C1 segment of cervical spinal cord (tissue), 14 donors: Measurements from ENCODE around the gene ANKK1.

Source experiments
- DNase-seq, 14 donors: peaks; one replicate each; lab custom pipeline; 2025; lab: John Stamatoyannopoulos, UW

ANKK1 gene

GRCh38 chr11:113408206-113408605 is 20.6 kb downstream of the ANKK1 start:
- no peak for DNase-seq

- no peak for DNase-seq
These were observed 21.3 kb downstream of the ANKK1 start for GRCh38 chr11:113408887-113409286.

GRCh38 chr11:113409526-113409925 is 21.9 kb downstream of the ANKK1 start:
- no peak for DNase-seq

- DNase-seq: no peak
These were observed 23.0 kb downstream of the ANKK1 start for GRCh38 chr11:113410414-113411135.

- DNase-seq: no peak
These were observed 24.0 kb downstream of the ANKK1 start for GRCh38 chr11:113411536-113411935.

GRCh38 chr11:113412675-113413074 is 25.1 kb downstream of the ANKK1 start:
- no peak for DNase-seq

GRCh38 chr11:113415343-113415742 is 27.8 kb downstream of the ANKK1 start:
- no peak for DNase-seq

- no peak for DNase-seq
These were observed 29.8 kb downstream of the ANKK1 start for GRCh38 chr11:113417428-113417827.

- no peak for DNase-seq
These were observed 31.9 kb downstream of the ANKK1 start for GRCh38 chr11:113419454-113420003.

- DNase-seq: no peak
These were observed 33.2 kb downstream of the ANKK1 start for GRCh38 chr11:113420808-113421207.

GRCh38 chr11:113426686-113427085 is 39.1 kb downstream of the ANKK1 start:
- no peak for DNase-seq

GRCh38 chr11:113431746-113432145 is 44.2 kb downstream of the ANKK1 start:
- DNase-seq: no peak

GRCh38 chr11:113435190-113435968 is 47.8 kb downstream of the ANKK1 start:
- no peak for DNase-seq

GRCh38 chr11:113436672-113437252 is 49.2 kb downstream of the ANKK1 start:
- DNase-seq: no peak

GRCh38 chr11:113440816-113441215 is 53.2 kb downstream of the ANKK1 start:
- no peak for DNase-seq

- DNase-seq: no peak
These were observed 57.0 kb downstream of the ANKK1 start for GRCh38 chr11:113444502-113445123.

GRCh38 chr11:113446112-113446511 is 58.5 kb downstream of the ANKK1 start:
- no peak for DNase-seq

- DNase-seq: no peak
These were observed 59.4 kb downstream of the ANKK1 start for GRCh38 chr11:113446938-113447337.

GRCh38 chr11:113447621-113448315 is 60.2 kb downstream of the ANKK1 start:
- DNase-seq: no peak

- DNase-seq: no peak
These were observed 60.7 kb downstream of the ANKK1 start for GRCh38 chr11:113448316-113448677.

- DNase-seq: no peak
These were observed 62.2 kb downstream of the ANKK1 start for GRCh38 chr11:113449743-113450142.
